ENCODE results near the gene OPTC.
"Not testable (repeated sequence)": the region's sequence is repeated elsewhere in the genome, so short reads cannot be mapped to it uniquely, and the experiment has no call there.

The OPTC gene, protein sequence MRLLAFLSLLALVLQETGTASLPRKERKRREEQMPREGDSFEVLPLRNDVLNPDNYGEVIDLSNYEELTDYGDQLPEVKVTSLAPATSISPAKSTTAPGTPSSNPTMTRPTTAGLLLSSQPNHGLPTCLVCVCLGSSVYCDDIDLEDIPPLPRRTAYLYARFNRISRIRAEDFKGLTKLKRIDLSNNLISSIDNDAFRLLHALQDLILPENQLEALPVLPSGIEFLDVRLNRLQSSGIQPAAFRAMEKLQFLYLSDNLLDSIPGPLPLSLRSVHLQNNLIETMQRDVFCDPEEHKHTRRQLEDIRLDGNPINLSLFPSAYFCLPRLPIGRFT

DNA sequence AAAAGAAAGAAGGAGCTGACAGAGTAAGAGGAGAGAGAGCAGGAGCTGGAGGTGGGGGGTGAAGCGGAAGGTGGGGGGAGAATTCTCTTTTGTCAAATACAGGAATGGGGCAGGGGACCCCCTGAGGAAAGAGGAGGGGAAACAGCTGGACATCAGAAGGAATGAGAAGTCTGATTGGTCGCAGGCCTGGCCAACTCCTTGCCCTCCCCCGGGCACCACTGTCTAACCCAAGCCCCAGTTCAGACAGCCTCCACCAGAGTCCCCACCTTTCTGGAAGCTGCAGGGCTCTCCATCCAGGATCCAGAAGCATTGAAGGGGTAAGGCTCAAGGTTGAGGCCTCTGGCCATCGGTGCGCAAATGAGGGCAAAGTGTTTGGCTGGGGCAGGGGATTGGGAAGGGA, at the start of gene OPTC:
Gene OPTC, plus strand, starts transcription at position 253 of the 400 bp plus-strand sequence. CDS start 1,853 bp downstream, outside the sequence.
- TF ChIP-seq, protein P1, sequence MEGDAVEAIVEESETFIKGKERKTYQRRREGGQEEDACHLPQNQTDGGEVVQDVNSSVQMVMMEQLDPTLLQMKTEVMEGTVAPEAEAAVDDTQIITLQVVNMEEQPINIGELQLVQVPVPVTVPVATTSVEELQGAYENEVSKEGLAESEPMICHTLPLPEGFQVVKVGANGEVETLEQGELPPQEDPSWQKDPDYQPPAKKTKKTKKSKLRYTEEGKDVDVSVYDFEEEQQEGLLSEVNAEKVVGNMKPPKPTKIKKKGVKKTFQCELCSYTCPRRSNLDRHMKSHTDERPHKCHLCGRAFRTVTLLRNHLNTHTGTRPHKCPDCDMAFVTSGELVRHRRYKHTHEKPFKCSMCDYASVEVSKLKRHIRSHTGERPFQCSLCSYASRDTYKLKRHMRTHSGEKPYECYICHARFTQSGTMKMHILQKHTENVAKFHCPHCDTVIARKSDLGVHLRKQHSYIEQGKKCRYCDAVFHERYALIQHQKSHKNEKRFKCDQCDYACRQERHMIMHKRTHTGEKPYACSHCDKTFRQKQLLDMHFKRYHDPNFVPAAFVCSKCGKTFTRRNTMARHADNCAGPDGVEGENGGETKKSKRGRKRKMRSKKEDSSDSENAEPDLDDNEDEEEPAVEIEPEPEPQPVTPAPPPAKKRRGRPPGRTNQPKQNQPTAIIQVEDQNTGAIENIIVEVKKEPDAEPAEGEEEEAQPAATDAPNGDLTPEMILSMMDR (IDR thresholded peaks at IDR 0.05; ENCODE audit: low read length, missing control alignments) = no peak
- H3K4me3 ChIP-seq (replicated peaks; ENCODE audit: low read depth, low read length) = no peak within 1 kb of the TSS
- no peak for DNase-seq (ENCODE audit: low read depth)

DNA sequence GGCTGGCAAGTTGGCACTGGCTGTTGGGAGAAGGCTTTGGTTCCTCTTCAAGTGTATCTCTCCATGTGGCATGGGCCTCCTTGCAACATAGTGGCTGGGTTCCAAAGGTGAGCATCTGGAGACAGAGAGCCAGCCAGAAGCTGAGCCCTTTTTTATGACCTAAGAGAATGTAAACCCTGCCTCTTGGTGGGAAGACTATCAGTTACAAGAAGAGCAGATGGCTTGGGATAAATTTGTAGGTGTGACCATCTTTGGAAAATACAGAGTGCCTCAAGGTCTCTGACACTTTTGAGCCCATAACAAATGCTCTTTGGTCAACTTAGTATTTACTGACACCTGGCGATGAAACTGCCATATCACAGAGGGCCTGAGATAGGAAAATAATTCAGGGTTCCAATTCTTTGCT, 49.8 kb upstream of the OPTC start:
- TF ChIP-seq, protein P1 (IDR thresholded peaks at IDR 0.05; ENCODE audit: low read length, missing control alignments) = no peak
- no peak overlapping the region for H3K4me3 ChIP-seq (replicated peaks; ENCODE audit: low read depth, low read length)
- DNase-seq (ENCODE audit: low read depth) = no peak

DNA sequence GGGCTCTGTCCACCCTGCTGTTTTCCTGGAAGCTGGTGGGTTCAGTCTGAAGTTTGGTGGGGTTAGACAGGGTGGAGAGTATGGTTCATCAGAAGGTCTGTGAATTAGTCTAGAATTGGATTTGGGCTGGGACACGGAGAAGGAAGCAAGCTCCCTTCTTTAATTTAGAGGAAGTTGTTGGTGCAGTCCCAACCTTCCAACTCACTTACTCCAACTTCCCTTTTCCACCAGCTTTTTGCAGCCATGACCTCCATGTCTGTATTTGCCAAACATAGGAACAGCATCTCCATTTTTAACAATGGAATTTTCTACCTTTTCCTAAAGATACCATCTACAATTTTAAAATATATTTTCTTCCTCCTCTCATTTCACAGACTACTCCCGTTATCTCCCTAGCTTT, 46.8 kb upstream of the OPTC start:
- H3K4me3 ChIP-seq (replicated peaks; ENCODE audit: low read depth, low read length) = no peak overlapping the region
- no peak for DNase-seq (ENCODE audit: low read depth)
- TF ChIP-seq, protein P1 (IDR thresholded peaks at IDR 0.05; ENCODE audit: low read length, missing control alignments) = no peak

DNA sequence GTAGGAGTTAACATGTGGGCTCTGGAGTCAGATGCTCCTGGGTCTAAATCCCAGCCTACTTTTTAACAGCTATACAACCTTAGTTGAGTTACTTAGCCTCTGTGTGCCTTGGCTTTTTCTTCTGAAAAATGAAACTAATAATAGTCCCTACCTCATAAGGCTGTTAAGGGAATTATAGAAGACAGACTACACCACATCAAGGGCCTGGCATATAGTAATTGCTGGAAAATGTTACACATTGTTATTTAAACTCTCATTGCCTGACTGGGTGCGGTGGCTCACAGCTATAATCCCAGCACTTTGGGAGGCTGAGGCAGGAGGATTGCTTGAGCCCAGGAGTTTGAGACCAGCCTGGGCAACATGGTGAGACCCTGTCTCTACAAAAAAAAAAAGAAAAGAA, 46.4 kb upstream of the OPTC start:
- not testable (repeated sequence) for H3K4me3 ChIP-seq (replicated peaks; ENCODE audit: low read depth, low read length); DNase-seq (ENCODE audit: low read depth)

DNA sequence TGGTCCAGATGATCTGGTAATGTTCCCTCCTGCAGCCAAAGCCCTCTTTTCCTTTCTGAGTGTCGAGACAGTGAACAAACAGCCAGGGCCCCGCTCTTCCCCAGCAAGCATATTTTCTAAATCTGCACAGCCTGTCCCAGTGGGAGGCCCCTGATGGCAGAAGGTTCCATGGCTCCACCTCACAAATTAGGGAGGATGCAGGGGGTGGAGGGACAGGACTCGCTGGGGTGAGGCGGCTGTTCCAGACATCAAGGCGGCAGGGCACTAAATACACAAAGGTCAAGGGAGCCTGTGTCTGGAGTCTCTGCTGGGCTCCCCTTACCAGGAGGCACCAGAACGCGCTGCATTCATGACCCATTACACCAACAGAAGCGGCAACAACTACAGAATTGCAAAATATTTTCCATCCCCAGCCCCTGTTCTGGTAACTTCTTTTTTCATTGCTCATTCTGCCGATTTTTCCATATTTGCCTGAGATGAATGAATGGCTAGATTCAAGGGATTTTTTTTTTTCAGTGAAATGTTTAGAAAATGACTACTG, 45.4 kb upstream of the OPTC start:
- no peak for DNase-seq (ENCODE audit: low read depth)
- H3K4me3 ChIP-seq (replicated peaks; ENCODE audit: low read depth, low read length) = no peak overlapping the region
- TF ChIP-seq, protein P1 (IDR thresholded peaks at IDR 0.05; ENCODE audit: low read length, missing control alignments) = no peak

DNA sequence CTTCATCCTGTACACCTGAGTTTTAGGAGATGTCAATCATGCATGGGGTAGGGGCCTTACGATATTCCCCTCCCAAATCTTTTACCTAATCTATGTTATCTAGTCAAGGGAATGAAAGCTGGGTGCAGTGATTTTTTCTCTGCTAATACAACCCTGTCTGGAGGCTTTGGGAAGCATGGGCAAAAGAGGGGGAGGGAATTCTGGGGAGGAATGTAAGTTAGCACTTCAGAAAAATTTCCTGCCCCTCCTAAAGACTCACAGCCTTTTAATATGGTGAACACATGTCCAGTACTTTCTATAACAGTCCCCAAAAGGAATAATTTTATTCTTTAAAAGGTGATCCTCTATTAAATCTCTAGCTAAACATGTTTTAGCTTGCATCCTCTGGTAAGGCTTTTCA, 44.0 kb upstream of the OPTC start:
- DNase-seq (ENCODE audit: low read depth) = no peak
- no peak overlapping the region for H3K4me3 ChIP-seq (replicated peaks; ENCODE audit: low read depth, low read length)
- TF ChIP-seq, protein P1 (IDR thresholded peaks at IDR 0.05; ENCODE audit: low read length, missing control alignments) = no peak

DNA sequence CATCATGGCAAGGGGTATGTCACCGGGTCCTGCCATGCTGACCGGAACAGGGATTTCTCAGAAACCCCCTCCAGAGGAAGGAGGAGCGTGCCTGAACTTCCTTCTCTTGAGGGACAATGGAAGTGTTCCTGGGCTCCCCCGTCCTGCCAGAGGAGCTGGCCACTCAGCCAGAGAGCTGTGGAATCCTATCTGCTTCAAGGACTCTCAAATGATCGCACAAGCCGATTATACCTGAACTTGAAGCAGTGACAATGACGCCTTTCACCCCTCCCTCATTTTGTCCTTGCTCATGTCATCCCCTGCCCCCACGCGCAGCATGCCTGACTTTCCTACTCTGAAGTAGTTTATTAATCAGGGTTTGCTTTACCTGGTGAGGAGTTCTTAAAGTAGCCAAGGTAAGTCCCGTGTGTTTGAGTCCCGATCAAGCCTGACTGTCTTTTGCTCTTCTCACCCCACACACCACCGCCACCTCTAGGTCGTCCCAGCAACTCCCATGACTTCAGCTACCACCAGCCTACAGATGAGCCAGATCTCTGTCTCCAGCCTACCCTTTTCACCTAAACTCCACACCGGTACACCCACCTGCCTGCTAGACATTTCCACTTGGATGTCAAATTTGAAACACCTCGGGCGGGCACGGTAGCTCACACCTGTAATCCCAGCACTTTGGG, 43.3 kb upstream of the OPTC start:
- no peak for DNase-seq (ENCODE audit: low read depth)
- H3K4me3 ChIP-seq (replicated peaks; ENCODE audit: low read depth, low read length) = no peak overlapping the region
- TF ChIP-seq, protein P1 (IDR thresholded peaks at IDR 0.05; ENCODE audit: low read length, missing control alignments) = no peak

Measured in fibroblast of pulmonary artery (primary cell).